OCI-LY3 (cell line): ENCODE measurements around the gene CACNA1C.

ENCODE experiments used
- CTCF ChIP-seq: fragments of 200-600, 300-600 bp; sonication (generic); IDR thresholded peaks from 2 replicates; pipeline ENCODE4 v1.5.1; 2014; ENCODE audit warnings: antibody characterized with exemption, low read length, low read depth
- EZH2phosphoT487 ChIP-seq: fragments of 200-600 bp; shearing (Covaris generic); IDR thresholded peaks from 2 replicates; pipeline ENCODE4 v1.6.1; 2018; ENCODE audit warnings: antibody characterized with exemption, mixed run types, low read depth

- TF ChIP-seq CTCF (no peak), EZH2phosphoT487 (no peak)
Observed at GRCh38 chr12:2243275-2243674, 190.5 kb downstream of the CACNA1C start.
